MM.1S (cell line): ENCODE measurements around the gene TAS2R40.

Source experiments
- DNase-seq: peaks from one replicate; pipeline ENCODE4 v3.0.0-alpha.2; 2015
- H2AFZ ChIP-seq: fragments of 300-600 bp; sonication (generic); 2 replicates; pipeline ENCODE4 v1.6.0; 2016; ENCODE audit warnings: antibody characterized with exemption, low read length
- H3F3A ChIP-seq: fragments of 300-600 bp; sonication (generic); 2 replicates; pipeline ENCODE4 v1.6.1; 2016; ENCODE audit warnings: mild to moderate bottlenecking, antibody characterized with exemption, low read length, moderate library complexity, mixed read lengths; ENCODE audit not compliant: insufficient read depth
- H3K27ac ChIP-seq: fragments of 300-600 bp; sonication (generic); 2 replicates; pipeline ENCODE4 v1.5.1; 2016; ENCODE audit warnings: mild to moderate bottlenecking, low read length
- H3K27me3 ChIP-seq: fragments of 300-600 bp; sonication (generic); replicated peaks from 2 replicates; pipeline ENCODE4 v1.6.0; 2016; ENCODE audit warnings: low read length; ENCODE audit not compliant: insufficient read depth
- H3K36me3 ChIP-seq: fragments of 300-600 bp; sonication (generic); replicated peaks from 2 replicates; pipeline ENCODE4 v1.6.1; 2016; ENCODE audit warnings: mild to moderate bottlenecking, low read length, mixed read lengths; ENCODE audit not compliant: insufficient read depth
- H3K4me1 ChIP-seq: fragments of 300-600 bp; sonication (generic); 2 replicates; pipeline ENCODE4 v1.6.1; 2016; ENCODE audit warnings: low read length, mixed read lengths
- H3K4me2 ChIP-seq: fragments of 300-600 bp; sonication (generic); 2 replicates; pipeline ENCODE4 v1.6.0; 2016; ENCODE audit warnings: low read depth, low read length
- H3K4me3 ChIP-seq: fragments of 300-600 bp; sonication (generic); 2 replicates; pipeline ENCODE4 v1.5.1; 2016; ENCODE audit warnings: low read length, mixed read lengths
- H3K79me2 ChIP-seq: fragments of 300-600 bp; sonication (generic); 2 replicates; pipeline ENCODE4 v1.6.1; 2016; ENCODE audit warnings: mixed run types, low read length, mixed read lengths
- H3K9ac ChIP-seq: fragments of 300-600 bp; sonication (generic); 2 replicates; pipeline ENCODE4 v1.6.1; 2016; ENCODE audit warnings: low read length, mixed read lengths
- H3K9me2 ChIP-seq: fragments of 300-600 bp; sonication (generic); replicated peaks from 2 replicates; pipeline ENCODE4 v1.6.1; 2016; ENCODE audit warnings: mild to moderate bottlenecking, low read length, mixed read lengths; ENCODE audit not compliant: insufficient read depth
- H3K9me3 ChIP-seq: fragments of 300-600 bp; sonication (generic); replicated peaks from 2 replicates; pipeline ENCODE4 v1.6.1; 2016; ENCODE audit warnings: mild to moderate bottlenecking, low read length, mixed read lengths; ENCODE audit not compliant: insufficient read depth
- H4K20me1 ChIP-seq: fragments of 300-600 bp; sonication (generic); 2 replicates; pipeline ENCODE4 v1.6.1; 2016; ENCODE audit warnings: mild to moderate bottlenecking, low read length, moderate library complexity, mixed read lengths; ENCODE audit not compliant: insufficient read depth
- CTCF ChIP-seq: fragments of 300-600 bp; sonication (generic); IDR thresholded peaks from 2 replicates; pipeline ENCODE4 v1.5.1; 2016; ENCODE audit warnings: antibody characterized with exemption, low read length, mixed read lengths
- EZH2 ChIP-seq: fragments of 300-600 bp; sonication (generic); optimal IDR thresholded peaks from 2 replicates; pipeline ENCODE3; 2017; ENCODE audit warnings: low read depth, mild to moderate bottlenecking, antibody characterized with exemption, low read length, mixed read lengths
- EZH2phosphoT487 ChIP-seq: fragments of 300-600 bp; sonication (generic); IDR thresholded peaks from 2 replicates; pipeline ENCODE4 v1.6.1; 2018; ENCODE audit warnings: antibody characterized with exemption, low read length

Gene TAS2R40

GRCh38 chr7:143269251-143269650 is 47.4 kb downstream of the TAS2R40 start:
- Histone ChIP-seq H3K36me3 (0 out of 2 replicates have a peak, but pooled peaks cover 5% of the 10 kb centered on the region), H3K4me2 (no peak overlapping the region), H3K4me1 (no peaks in the 10 kb centered on the region), H3K9me3 (no peaks in the 10 kb centered on the region), H3K27me3 (no peaks in the 10 kb centered on the region), H3K79me2 (peaks cover 11% of the 10 kb centered on the region), H4K20me1 (no peaks in the 10 kb centered on the region), H2AFZ (no peak overlapping the region), H3F3A (0 out of 2 replicates have a peak, but pooled peaks cover 3% of the 10 kb centered on the region), H3K9ac (no peak overlapping the region), H3K9me2 (no peaks in the 10 kb centered on the region), H3K27ac (no peak overlapping the region), H3K4me3 (no peak overlapping the region)
- no peak for TF ChIP-seq EZH2
- no peak for TF ChIP-seq CTCF
- TF ChIP-seq EZH2phosphoT487: no peak
- no peak for DNase-seq

- H3K4me2 ChIP-seq: no peak overlapping the region
- H3K4me3 ChIP-seq: no peak overlapping the region
- no peaks in the 10 kb centered on the region for H3K4me1 ChIP-seq
- H3K9me2 ChIP-seq: no peaks in the 10 kb centered on the region
- no peak overlapping the region for H3K9ac ChIP-seq
- no peak overlapping the region for H3K27ac ChIP-seq
- 0 out of 2 replicates have a peak, but pooled peaks cover 3% of the 10 kb centered on the region for H3F3A ChIP-seq
- no peak overlapping the region for H2AFZ ChIP-seq
- TF ChIP-seq EZH2 (no peak), CTCF (no peak), EZH2phosphoT487 (no peak)
- H3K79me2 ChIP-seq: no peaks in the 10 kb centered on the region
- H3K36me3 ChIP-seq: 0 out of 2 replicates have a peak, but pooled peaks cover 5% of the 10 kb centered on the region
- no peaks in the 10 kb centered on the region for H3K9me3 ChIP-seq
- no peaks in the 10 kb centered on the region for H3K27me3 ChIP-seq
- DNase-seq: no peak
- H4K20me1 ChIP-seq: no peaks in the 10 kb centered on the region
Observed at GRCh38 chr7:143271240-143271639, 49.4 kb downstream of the TAS2R40 start.
